GM18867 (cell line): ENCODE results near the gene DAPP1.
"Not testable (repeated sequence)": the region's sequence is repeated elsewhere in the genome, so short reads cannot be mapped to it uniquely, and the experiment has no call there.

Experiments
- ATAC-seq: cut with Tn5 transposase; IDR thresholded peaks from one replicate; pipeline ENCODE4 v1.9.1; 2021; ENCODE audit warnings: mild to moderate bottlenecking, moderate library complexity; ENCODE audit not compliant: unreplicated experiment

DAPP1 gene

GRCh38 chr4:99816545-99817308 is at the start of gene DAPP1:
Gene DAPP1, plus strand, starts transcription at chr4:99816827. Its CDS starts 87 bp downstream, at chr4:99816914.
- peak; percentile 96 for ATAC-seq

GRCh38 chr4:99770842-99771241 is 45.8 kb upstream of the DAPP1 start:
- not testable (repeated sequence) for ATAC-seq

- no peak for ATAC-seq
Measured at GRCh38 chr4:99783940-99784339, 32.7 kb upstream of the DAPP1 start.

GRCh38 chr4:99784842-99785241 is 31.8 kb upstream of the DAPP1 start:
- no peak for ATAC-seq

- ATAC-seq: no peak
Measured at GRCh38 chr4:99790796-99791617, 25.6 kb upstream of the DAPP1 start.

GRCh38 chr4:99800332-99801004 is 16.2 kb upstream of the DAPP1 start:
- no peak for ATAC-seq

- no peak for ATAC-seq
Measured at GRCh38 chr4:99801005-99801699, 15.5 kb upstream of the DAPP1 start.

- ATAC-seq: no peak
Measured at GRCh38 chr4:99803566-99804101, 13.0 kb upstream of the DAPP1 start.

- no peak for ATAC-seq
Measured at GRCh38 chr4:99806545-99806944, 10.1 kb upstream of the DAPP1 start.

- no peak for ATAC-seq
Measured at GRCh38 chr4:99807666-99808065, 9.0 kb upstream of the DAPP1 start.

GRCh38 chr4:99808260-99808857 is 8.3 kb upstream of the DAPP1 start:
- ATAC-seq: peak; percentile 88

- no peak for ATAC-seq
Measured at GRCh38 chr4:99809326-99809725, 7.3 kb upstream of the DAPP1 start.

- ATAC-seq: no peak
Measured at GRCh38 chr4:99810536-99810935, 6.1 kb upstream of the DAPP1 start.

- ATAC-seq: no peak
Measured at GRCh38 chr4:99811117-99811516, 5.5 kb upstream of the DAPP1 start.

GRCh38 chr4:99811850-99812249 is 4.8 kb upstream of the DAPP1 start:
- ATAC-seq: no peak

GRCh38 chr4:99815597-99816011 is 1.0 kb upstream of the DAPP1 start:
- no peak for ATAC-seq

- peak; percentile 21 for ATAC-seq
Measured at GRCh38 chr4:99817309-99817890, 773 bp downstream of the DAPP1 start.

GRCh38 chr4:99818661-99819060 is 2.0 kb downstream of the DAPP1 start:
- ATAC-seq: no peak

GRCh38 chr4:99821918-99822503 is 5.4 kb downstream of the DAPP1 start:
- ATAC-seq: peak; percentile 86
